COLO668 (cell line): ENCODE results near the gene CDH13.

Experiments
- DNase-seq: peaks from one replicate; lab custom pipeline; 2025; ENCODE audit not compliant: unreplicated experiment; lab: John Stamatoyannopoulos, UW

The CDH13 gene

DNA sequence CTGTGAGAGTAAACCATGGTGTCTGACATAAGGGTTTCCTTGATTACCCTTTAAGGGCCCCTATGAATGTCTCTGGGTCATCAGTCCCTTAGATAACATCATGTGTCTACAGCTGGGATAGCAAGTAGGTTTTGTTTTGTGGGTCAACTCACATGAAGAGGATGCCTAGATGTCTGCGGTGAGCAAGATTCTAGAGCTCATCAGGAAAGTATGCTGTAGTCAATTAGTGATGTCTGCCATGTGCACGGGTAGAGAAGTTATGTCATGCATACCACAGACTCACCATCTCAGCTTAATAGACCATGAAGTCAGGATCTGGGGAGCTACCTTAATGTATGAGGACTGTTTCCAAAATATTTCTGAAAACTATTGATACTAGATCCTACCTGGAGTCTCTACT, 57.5 kb downstream of the CDH13 start:
- no peak for DNase-seq

DNA sequence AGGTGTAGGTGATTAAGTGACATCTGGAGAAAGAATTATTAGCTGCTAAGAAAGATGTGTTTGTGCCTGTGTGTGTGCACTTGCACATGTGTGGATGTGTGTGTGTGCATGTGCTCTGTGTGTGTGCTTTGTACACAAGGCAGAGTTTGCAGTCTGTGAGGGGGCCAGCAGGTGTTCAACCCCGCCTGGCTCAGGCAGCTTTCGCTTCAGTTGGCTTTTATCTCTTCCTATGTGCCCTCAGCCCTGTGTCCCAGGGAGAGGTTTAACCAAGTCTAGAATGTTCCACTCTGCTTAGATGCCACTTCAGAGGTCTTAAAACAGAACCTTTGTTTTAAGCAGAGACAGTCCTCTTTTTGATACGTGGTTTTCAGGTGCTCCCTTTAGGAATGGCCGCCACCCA, 58.8 kb downstream of the CDH13 start:
- DNase-seq, result peak; percentile 3

GRCh38 chr16:82694239-82694874, 67.6 kb downstream of the CDH13 start:
- DNase-seq, result no peak

- no peak for DNase-seq
These were observed 69.0 kb downstream of the CDH13 start for GRCh38 chr16:82695806-82696205.

GRCh38 chr16:82699260-82699659, 72.5 kb downstream of the CDH13 start:
- no peak for DNase-seq

DNA sequence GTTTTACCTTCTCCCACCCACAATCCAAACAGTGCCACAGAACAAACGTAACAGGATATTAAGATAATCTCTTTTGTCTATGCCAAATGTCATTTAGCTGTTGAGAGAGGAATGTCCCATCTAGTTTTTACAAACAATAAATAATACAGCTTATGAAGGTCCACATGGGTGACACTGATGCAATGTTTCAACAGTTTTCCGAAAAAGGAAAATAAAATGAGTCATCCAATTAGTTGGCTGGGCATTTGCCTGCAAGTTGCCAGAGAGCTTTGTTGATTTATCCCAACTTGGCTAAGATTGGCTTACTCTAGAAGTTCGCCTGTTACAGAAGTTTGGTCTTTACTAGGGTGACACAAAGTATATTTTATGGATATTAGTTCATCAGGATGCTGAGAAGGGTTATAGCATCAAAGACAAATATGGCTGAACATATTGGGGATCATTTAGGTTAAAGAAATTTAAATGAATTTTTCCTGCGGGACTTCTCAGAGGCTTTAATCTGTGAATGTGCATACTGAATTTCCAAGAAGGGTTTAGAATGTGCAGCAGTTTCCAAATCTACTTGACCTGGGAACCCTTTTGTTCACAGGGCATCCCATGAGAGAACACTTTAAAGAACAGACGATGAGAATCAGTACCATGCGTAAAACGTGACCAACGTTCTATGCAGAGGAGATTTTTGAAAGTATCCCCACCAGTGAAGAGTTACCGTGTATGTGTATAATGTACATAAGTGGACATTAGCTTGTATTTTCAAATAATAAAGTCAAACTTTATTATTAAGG, 73.1 kb downstream of the CDH13 start:
- DNase-seq, result no peak

- no peak for DNase-seq
These were observed 73.9 kb downstream of the CDH13 start for GRCh38 chr16:82700541-82701235.

GRCh38 chr16:82701442-82701955, 74.7 kb downstream of the CDH13 start:
- no peak for DNase-seq

DNA sequence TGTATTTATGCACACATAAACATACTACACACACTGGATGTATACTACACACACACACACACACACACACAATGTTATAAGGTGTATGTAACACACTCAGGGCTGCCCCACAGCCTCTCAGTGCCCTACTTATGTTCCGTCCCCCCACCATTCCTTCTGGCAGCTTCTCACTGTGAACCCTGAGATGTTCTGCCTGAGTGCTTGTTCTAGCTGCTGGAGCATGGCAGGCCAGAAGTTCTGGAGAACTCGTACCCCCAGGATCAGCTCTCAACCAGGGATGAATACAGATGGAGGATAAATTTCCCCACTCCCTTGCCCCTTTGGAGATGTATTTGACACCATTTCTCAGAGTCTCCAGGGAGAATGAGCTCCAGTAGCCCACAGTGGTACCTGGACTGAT, 76.4 kb downstream of the CDH13 start:
- DNase-seq, result no peak

GRCh38 chr16:82703871-82704768, 77.4 kb downstream of the CDH13 start:
- no peak for DNase-seq

- no peak for DNase-seq
These were observed 83.2 kb downstream of the CDH13 start for GRCh38 chr16:82709987-82710386.

GRCh38 chr16:82713778-82714177, 87.0 kb downstream of the CDH13 start:
- no peak for DNase-seq

DNA sequence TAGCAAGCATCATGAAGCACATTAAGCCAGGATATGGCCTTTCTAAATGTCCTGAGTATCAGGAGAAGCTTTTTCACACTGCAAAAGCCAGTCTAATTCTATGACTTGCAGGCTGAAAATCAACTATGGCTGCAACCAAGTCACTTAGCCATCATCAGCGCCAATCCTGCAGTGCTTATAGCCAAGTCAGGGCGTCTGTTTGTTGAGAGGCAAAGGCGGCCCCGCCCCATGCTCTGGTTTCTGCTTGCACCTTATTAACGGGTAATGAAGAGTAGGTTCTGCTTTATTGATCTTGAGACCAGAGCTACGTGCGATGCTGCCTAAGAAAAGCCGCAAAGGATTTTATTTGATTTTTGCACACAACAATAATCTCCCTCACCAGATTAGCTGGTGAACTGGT, 88.4 kb downstream of the CDH13 start:
- no peak for DNase-seq

DNA sequence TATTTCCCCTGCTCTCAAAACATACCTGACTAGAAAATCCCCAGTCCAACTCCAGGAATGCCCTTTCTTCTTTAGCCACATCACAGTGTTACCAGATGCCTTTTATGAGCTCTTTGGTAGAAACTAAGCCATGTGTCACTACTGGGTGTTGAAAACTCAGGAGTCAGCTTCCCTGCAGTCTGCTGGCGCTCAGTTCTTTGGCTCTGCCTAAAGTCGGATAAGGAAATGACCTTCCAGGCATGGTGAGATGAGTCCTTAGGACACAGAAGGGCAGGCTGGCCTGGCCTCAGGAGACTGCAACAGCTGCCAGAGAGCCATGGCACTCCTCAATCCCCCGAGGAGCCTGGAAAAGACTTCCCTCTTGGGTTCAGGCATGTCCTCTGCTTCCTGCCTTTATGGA, 89.1 kb downstream of the CDH13 start:
- DNase-seq, result no peak

- no peak for DNase-seq
These were observed 89.6 kb downstream of the CDH13 start for GRCh38 chr16:82716361-82716855.

GRCh38 chr16:82720414-82720813, 93.6 kb downstream of the CDH13 start:
- DNase-seq, result no peak

GRCh38 chr16:82726306-82726705, 99.5 kb downstream of the CDH13 start:
- DNase-seq, result no peak

GRCh38 chr16:82728901-82729300, 102.1 kb downstream of the CDH13 start:
- no peak for DNase-seq

DNA sequence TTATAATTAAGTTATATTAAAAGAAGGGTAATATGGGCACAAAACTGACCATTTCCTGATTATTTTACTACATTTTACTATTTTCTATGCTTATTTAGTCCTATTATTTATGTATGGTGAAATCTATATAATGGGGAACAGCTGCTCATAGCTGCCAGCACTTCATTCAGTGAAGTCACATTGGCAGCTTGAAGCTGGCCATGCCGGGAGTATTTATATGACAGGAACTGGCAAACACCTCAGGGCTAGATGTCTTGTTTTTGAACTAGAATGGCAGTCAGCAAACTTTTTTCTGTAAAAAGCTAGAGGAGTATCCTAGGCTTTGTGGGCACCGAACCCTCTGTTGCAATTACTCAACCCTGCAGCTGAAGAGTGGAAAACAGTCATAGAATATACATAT, 104.1 kb downstream of the CDH13 start:
- DNase-seq, result no peak

- DNase-seq, result no peak
These were observed 105.7 kb downstream of the CDH13 start for GRCh38 chr16:82732461-82732860.

DNA sequence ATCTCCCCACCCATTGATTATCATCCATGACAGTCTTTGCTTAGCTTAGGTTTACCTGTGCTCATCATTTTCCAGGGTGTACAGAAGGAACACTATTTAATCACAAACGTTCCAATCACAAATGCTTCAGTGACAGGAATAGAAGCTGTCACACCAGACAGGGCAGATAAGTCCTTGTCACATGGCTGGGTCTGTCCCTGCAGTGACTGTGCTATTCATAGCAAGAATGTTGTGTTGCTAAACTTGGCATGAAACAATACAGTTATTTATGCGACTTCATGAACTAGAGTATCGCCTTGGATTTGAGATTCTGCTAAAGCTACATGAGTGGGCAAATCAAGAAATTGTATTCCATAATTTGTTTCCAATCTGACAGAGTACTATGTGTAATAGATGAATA, 108.4 kb downstream of the CDH13 start:
- no peak for DNase-seq
